T47D (cell line): Measurements from ENCODE around the gene TOM1L2.
A peak's percentile ranks its signal among the peaks of the same experiment; 100 is the strongest.

Experiments
- DNase-seq, 2 experiments: peaks; one replicate each; pipeline versions ENCODE4 v3.0.0 to v3.0.0-alpha.2; 2011 to 2012; ENCODE audit warnings: low read depth in 1 of 2, low spot score in 1 of 2
- JUND ChIP-seq: IDR thresholded peaks from 2 replicates; pipeline ENCODE4 v1.6.1; 2012; ENCODE audit warnings: low read depth
- in situ Hi-C: cut with HindIII; loops from 2 replicates; pipeline ENCODE4 v1.10.0; 2016; ENCODE audit warnings: low sequenced_read_pairs, low pct_unique_long_range_greater_than_20kb

Gene TOM1L2

DNA sequence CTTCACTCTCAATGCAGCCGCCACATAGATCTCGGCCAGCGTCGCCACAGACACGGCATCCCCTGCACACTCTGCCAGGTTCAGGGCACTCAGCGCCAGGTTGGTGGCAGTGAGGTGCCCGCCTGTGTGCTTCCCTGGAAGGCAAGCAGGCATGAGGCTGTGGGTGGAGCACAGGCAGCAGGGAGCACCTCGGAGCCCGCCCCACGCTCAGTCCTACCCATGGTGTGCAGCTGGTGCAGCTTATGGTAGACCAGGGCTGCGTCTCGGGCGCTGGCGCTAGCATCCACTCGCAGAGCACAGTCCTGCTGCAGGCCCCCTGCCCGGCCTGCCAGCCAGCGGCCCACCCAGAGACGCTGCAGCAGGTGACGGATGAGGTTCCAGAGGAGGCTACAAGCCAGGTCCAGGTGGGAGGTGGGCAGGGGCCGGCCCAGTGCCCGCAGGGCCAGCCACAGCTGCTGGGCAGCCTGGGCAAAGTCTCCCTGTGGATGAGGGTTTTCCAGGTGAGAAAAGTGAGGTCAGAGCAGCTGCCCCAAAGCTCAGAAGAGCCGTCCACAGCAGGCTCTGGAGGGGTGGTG, 155.9 kb downstream of the TOM1L2 start:
- in situ Hi-C loops, result no loop called here
- no peak for DNase-seq
- no peak for TF ChIP-seq JUND

DNA sequence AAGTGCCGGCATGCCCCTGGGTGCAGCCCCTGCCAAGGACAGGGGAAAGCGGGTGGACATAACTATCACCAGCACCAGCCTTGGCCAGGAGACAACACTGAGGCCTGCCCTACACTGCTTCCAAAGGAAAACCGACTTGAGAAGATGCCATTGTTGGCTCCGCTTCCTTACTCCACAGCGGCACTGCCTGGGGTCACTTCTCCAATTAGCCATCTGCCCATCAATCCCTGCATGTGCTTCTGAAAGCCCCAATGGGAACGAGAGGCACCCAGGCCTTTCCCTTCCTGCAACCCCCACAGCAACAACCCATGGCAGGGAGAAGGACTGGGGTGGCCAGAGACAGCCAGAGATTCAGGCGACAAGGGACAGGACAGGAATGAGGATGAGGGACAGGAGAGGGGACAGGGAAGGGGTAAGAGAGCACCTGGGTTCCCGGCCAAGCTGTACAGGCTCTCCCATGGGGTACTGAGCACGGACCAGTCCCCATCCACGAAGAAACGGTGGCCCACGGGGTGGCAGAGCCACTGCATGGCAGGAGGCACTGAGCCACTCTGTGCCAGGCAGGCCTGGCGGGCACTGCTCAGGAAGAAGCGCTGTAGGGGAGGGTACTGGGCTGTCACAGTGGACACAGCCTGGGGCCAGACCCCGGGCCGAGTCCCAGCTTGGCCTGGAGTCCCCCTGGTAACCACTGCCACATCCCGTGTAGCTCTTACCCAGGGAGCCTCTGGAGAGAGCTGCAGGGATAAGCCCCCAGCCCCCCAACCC, 156.6 kb downstream of the TOM1L2 start:
- no peak for TF ChIP-seq JUND
- in situ Hi-C loops, result no loop called here

DNA sequence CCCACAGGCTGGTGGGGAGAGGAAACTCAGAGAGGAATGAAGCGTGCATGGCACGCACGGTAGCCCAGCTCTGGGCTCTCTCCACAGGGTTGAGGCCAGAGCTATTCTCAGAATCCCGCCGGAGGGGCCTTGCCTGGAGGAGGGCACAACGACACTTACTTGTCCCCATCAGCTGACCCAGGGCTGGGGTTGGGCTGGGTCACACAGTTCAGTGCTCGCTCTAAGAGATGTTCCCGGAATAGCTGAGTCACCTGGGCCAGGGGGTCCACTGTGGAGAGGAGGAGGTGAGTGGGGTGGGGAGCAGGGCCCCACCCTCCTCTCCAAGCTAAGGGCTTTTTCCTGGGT, 157.2 kb downstream of the TOM1L2 start:
- no peak for DNase-seq
- TF ChIP-seq JUND, result no peak
- in situ Hi-C loops, result no loop called here

More for the DNA sequence above, 156.6 kb downstream of the TOM1L2 start:
- no peak for DNase-seq

DNA sequence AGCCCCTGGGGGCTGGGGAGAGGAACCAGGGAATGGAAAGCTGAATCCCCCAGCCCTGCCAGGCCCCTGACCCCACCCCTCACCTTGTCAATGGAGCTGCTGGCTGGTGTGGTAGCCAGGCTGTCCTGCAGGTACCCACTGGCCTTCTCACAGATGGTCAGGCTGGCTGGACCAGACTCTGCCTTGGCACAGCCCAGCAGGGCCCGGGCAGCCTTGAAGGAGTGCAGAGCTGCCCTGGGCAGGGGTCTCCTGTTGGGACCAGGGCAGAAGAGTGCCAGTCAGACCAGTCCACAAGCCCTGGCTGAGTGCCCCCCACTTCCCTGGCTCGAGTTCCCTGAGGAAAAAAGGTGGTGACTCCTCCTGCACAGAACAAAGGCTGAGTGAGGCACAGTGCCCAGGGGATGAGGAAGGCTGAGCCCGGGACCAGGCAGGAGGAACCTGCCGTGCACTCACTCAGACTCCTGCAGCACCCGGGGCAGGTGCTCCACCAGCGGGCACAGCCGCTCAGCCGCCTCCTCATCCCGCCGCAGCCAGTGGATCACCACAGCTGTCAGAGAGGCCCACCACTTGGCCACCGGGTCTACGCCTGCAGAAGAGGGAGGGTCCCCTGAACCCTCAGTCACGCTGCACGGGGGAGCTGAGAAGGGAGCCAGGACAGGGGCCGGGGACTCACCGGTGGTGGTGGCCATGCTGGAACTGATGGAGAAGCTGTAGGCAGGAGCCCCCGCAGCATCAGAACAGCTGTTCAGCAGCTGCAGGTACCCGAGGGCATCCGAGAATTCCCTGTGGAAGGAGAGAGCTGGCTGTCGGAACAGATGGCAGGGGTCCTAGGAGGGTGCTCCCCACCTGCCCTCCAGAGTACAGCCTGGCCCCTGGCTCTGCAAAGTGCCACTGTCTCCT, 157.8 kb downstream of the TOM1L2 start:
- in situ Hi-C loops, result no loop called here
- no peak for TF ChIP-seq JUND
- DNase-seq, result no peak

DNA sequence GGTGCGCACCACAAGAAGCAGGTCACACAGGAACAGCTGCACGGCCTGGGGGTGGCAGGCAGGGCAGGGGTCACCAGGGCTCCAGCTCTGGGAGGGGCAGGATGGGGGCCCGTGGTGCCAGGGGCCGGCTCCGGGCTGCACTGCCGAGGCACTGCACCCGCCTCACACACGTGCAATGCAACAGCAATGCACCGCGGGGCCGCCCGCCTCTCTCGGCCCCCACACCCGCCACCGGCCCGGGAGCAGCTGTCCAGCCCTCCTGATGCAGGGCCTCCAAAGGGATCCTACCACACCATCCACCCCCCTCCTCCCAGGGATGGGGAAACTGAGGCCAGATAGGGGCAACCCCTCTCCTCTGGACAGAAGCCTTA, 158.5 kb downstream of the TOM1L2 start:
- in situ Hi-C loops, result no loop called here
- no peak for DNase-seq
- TF ChIP-seq JUND, result no peak

DNA sequence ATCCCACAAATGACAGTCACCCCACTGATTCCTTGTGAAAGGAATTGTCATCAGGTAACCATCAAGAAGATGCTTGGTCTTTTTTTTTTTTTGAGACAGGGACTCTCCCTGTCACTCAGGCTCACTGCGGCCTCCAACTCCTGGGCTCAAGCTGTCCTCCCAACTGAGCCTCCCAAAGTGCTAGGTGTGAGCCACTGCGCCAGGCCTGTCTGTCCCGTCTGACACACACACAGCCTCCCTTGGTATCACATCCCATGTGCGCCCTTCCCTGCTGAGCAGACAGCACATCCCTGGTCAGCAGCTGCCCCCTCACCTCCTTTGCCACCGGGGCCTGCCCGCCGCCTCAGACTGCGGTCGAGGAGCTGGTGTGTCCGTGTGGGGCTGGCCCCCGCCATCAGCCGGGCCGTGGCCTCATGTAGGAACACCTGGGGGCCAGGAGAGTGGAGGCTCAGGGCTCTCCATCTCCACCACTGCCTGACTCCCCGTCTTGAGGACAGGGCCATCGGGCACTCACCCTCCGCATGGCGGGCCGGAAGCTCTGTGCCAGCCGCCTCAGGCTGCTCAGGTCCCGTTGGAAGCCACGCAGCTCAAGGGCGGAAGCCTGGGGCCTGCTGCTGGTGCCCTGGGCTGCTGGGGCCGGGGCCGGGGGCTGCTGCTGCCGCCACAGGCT, 159.0 kb downstream of the TOM1L2 start:
- no peak for DNase-seq
- in situ Hi-C loops, result no loop called here
- no peak for TF ChIP-seq JUND

DNA sequence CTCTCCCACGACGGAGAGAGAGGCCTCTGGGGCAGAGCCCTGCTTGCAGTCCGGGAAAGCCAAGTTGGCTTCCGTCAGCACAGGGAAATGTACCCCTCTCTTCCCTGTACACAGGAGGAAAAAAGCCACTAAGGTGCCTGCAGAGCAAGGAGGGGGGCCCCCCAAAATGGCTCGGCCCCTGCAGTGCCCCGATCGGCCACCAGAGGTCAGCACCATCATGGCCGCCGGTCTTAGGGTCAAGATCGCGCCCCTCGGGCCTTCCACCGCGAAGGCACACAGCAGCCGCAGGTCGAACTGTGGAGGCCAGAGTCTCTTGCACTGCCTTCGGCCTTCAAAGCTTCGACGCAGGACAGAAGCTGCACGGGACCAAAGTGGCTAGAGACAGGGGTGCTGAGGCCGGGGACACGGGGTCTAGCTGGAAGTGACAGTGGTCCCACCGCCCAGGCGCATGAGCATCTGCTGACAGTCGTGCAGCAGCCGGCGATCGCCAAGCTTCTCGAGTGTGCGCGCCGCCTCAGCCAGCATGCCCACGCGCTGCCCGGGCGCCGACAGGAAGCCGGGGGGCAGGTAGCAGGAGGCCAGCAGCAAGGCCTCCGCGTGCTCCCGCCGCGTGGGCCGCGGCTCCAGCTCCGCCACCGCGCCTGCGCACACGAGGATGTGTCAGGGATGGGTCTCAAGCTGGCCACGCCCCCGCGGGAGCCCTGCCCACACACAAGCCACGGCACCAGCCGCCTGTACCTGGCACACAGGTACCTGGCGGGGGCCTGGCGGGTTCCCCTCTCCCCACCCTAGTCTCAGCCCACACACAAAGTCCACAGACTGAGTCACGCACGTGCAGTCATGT, 159.8 kb downstream of the TOM1L2 start:
- peak; percentile 64 to 78 for DNase-seq
- in situ Hi-C loops, result no loop called here
- TF ChIP-seq JUND, result no peak

DNA sequence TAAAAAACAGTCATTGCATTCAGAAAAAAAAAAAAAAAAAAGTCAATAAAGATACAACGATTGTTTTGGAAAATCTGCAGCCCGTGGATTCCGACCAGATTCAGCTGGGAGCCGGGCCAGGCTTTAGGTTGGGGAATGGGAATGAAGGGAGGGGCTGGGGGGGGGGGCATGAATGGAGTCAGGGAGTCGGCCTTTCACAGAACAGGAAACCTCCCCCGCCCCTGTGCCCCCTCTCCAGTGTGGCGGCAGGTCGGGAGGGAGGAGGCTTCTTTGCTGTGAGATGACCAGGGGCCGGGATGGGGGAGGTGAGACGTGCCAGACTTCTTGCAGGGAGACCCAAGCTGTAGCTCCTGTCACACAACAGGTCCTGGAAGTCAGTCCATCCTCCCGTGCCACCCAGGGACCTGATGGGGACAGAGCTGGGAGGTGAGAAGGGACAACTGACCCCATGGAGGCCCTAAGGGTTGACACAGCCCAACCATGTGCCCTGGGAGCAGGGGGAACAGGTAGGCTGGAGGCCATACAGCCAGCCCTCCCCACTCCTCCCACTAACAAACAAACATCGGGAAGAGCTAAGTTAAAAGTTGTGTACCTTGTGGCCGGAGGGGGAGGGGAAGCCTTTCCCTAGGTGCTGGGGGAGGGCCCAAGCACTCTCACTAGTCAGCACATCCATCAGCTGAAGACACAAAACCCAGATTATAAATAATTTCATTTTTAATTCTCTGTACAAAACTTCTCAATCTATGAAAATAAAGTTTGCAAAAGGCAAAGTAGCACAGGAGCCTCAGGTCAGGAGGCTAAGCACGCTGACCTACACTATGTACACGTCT, 160.6 kb downstream of the TOM1L2 start:
- DNase-seq, result peak; percentile 79 to 90
- no peak for TF ChIP-seq JUND
- in situ Hi-C loops, result no loop called here

DNA sequence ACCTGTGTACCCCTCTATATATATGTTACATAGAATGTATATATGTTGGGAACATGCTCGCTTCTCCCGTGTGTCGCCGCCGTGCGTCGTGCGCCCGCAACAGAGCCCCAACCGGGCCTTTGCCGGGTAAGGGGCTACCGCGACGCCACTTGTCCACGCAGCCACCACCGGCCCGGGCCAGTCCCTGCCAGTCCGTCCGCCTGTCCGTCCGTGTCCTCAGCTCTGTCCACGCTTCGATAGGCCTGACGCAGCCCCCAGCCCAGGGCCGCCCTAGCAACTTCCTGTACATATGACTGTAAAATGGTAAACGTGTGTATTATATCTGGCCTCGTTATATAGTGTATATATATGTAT, 161.3 kb downstream of the TOM1L2 start:
- no peak for TF ChIP-seq JUND
- in situ Hi-C loops, result no loop called here

DNA sequence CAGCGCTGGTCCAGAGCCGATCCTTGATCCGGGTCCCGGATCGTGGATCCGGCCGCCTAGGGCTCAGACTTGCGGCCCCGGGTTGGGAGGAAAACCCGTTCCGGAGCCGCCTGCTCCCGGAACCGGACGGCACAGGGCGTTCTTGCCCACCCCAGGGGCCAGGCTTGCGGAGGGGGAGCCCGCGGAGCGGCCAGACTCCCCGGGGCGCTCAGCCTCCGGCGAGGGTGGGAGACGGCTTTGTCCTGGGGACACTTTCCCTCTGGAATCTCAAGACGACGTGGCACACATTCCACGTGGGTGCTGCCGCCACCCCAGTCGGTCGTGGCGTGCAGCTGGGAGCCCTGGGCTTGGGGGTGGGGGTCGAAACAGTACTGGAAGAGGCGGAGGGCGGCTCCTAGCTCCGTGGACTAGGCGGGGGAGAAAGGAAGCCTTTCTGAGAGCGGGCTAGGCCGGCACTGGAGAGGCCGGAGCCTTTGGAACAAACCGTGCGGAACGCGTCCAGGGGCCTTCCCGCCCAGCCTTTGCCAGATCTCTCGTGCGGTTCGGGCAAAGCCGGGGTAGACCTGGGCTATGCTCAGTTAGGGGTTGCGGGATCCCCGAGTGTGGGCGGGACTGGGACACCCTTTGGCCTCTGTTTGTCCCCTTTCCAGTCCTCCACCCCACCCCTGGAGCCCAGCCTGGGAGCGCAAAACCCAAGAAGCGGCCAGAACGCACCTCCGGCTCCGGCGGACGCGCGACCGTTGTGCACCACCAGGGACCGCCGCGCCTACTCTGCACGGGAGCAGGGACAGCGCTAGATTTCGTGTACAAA, 161.9 kb downstream of the TOM1L2 start:
- in situ Hi-C loops, result no loop called here
- DNase-seq, result peak in 1 of 2 experiments; percentile 48
- TF ChIP-seq JUND, result no peak

More for the DNA sequence above, 161.3 kb downstream of the TOM1L2 start:
- no peak for DNase-seq
